Fibroblast of the aortic adventitia (primary cell): ENCODE results near the gene DCC. TPM values are rescaled to one million over a fixed set of nuclear protein-coding genes. Genes with fewer than 3 reads are reported as not detected.

ENCODE experiments used
- DNase-seq: peaks from one replicate; pipeline ENCODE4 v3.0.0-alpha.2; 2010; ENCODE audit warnings: low read depth
- H3K4me3 ChIP-seq: 2 replicates; pipeline ENCODE4 v1.5.1; 2011; ENCODE audit warnings: low read depth, mild to moderate bottlenecking, control low read depth, low read length, moderate library complexity
- CTCF ChIP-seq: IDR thresholded peaks from 2 replicates; pipeline ENCODE4 v1.5.1; 2011; ENCODE audit warnings: mild to moderate bottlenecking, low read length, control low read depth, inconsistent platforms; ENCODE audit not compliant: insufficient read depth
- total RNA-seq: library from RNA; depleted of rRNA; stranded (reverse); fragments of >200 nt; gene quantifications from 2 replicates; pipeline ENCODE4 v1.2.3, GENCODE V29; 2012; ENCODE audit warnings: low replicate concordance

Gene DCC
- total RNA-seq, 1 donor: 0.09 TPM

DNA sequence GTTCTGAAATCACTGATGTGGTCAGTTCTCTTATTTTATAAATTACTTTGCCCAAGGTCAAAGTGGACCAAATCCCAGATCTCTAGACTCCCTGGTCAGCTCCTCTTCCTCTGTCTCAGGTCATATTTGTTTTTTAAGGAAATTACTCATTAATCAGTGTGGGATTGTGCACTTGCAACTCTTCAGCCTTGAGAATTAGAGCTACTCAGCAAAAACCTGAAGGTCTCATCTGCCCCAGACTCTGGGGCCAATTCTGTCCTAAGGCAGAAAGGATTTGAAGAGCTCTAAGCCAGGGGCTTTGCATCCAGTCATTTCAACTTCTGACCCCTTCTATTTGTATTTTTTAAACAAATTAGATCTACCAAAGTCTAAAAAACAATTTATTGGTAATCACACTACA lies 17.7 kb upstream of the DCC start:
- no peak overlapping the region for H3K4me3 ChIP-seq
- no peak for DNase-seq
- TF ChIP-seq CTCF: no peak

GRCh38 chr18:52323802-52324201 lies 16.2 kb upstream of the DCC start:
- no peak for DNase-seq
- no peak for TF ChIP-seq CTCF

GRCh38 chr18:52325997-52326396 lies 14.0 kb upstream of the DCC start:
- no peak overlapping the region for H3K4me3 ChIP-seq
- no peak for DNase-seq
- TF ChIP-seq CTCF: no peak

More at GRCh38 chr18:52323802-52324201, 16.2 kb upstream of the DCC start:
- H3K4me3 ChIP-seq: no peak overlapping the region

DNA sequence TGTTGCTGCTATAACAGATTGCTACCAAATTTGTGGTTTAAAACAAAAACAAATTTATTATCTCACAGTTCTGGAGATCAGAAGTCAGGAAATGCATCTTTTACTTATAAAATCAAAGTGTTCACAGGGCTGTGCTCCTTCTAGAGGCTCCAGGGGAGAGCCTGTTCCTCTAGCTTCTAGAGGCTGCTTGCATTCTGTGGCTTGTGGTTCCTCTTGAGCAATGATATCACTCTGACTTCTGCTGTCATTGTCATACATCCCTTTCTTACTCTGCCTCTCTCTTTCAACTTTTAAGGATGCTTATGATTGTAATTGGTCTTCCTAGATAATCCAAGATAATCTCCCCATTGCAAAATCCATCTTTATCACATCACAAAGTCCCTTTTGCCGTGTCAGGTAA lies 6.1 kb upstream of the DCC start:
- DNase-seq: no peak
- H3K4me3 ChIP-seq: no peak overlapping the region
- TF ChIP-seq CTCF: no peak

GRCh38 chr18:52334307-52334706 lies 5.7 kb upstream of the DCC start:
- H3K4me3 ChIP-seq: no peak overlapping the region
- no peak for TF ChIP-seq CTCF
- DNase-seq: no peak

- TF ChIP-seq CTCF: no peak
- H3K4me3 ChIP-seq: no peak overlapping the region
- peak; percentile 23 for DNase-seq
Measured at GRCh38 chr18:52334896-52335295, 5.1 kb upstream of the DCC start.

DNA sequence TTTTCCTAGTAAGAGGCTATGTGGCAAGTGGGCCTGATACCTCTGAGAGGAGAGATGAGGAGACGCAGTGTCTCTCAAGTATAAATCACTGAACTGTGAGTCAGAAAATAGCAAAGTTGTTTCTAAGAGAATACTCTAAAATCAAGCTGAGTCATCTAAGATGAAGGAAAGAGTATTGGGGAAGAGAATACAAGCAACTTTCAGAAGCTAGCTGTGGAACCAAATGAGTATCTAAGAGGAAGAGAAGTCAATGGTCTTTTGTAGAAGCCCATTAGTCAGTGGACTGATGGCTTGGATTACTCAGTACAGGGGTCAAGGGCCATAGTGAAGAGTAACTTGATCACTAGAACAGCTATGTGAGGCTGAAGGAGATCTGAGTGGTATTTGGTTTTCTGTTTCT lies 2.7 kb upstream of the DCC start:
- DNase-seq: no peak
- no peak for TF ChIP-seq CTCF
- H3K4me3 ChIP-seq: no peak overlapping the region
